Left ventricle myocardium superior (tissue), 1 donor: ENCODE results near the gene ZMYM3. TPM values are rescaled to one million over a fixed set of nuclear protein-coding genes. Genes with fewer than 3 reads are reported as not detected.

Experiments
- ATAC-seq: fragments of 200-7000 bp; cut with Tn5 transposase; one replicate; pipeline ENCODE4 v1.9.1; 2020; ENCODE audit warnings: mild to moderate bottlenecking, moderate library complexity
- DNase-seq: peaks from one replicate; pipeline ENCODE4 v3.0.0-alpha.2; 2020
- intact Hi-C: fragments of 100-400 bp; cut with micrococcal nuclease; formaldehyde crosslinking; loops from one replicate; pipeline ENCODE4 v1.11.0; 2022
- total RNA-seq: library from RNA; stranded (reverse); fragmentation: NEBNext Ultra II Directional; extraction: Animal tissue kit (Norgen Biotek cat#: 25700); gene quantifications from one replicate; pipeline ENCODE4 v1.2.1, GENCODE V29; 2021
- donor health status: DM: no; HTN: yes; CAD: no; lungs with severe emphysema.

ZMYM3 gene
- total RNA-seq, 1 donor from 2014 or later, result 16.3 TPM

GRCh38 chrX:71256856-71257255 lies 2.9 kb upstream of the ZMYM3 start:
- DNase-seq, result no peak
- intact Hi-C loops, result no loop called here
- no peak for ATAC-seq

GRCh38 chrX:71256051-71256450 lies 2.1 kb upstream of the ZMYM3 start:
- no peak for ATAC-seq
- intact Hi-C loops, result no loop called here
- no peak for DNase-seq

GRCh38 chrX:71253253-71254091 lies 468 bp downstream of the ZMYM3 start:
- intact Hi-C loops, result loop anchor here (5.0 kb wide), 1 partner anchor 114 kb away; the partner anchor contains the start of gene TAF1
- DNase-seq (peak; percentile 57), ATAC-seq (no peak)

- intact Hi-C loops, result loop anchor here (5.0 kb wide), 1 partner anchor 115 kb away; the partner anchor contains the start of gene TAF1
- DNase-seq (no peak), ATAC-seq (no peak)
Observed at GRCh38 chrX:71252221-71252620, 1.7 kb downstream of the ZMYM3 start.

GRCh38 chrX:71251466-71251973 lies 2.4 kb downstream of the ZMYM3 start:
- DNase-seq (no peak), ATAC-seq (no peak)
- intact Hi-C loops, result loop anchor here (5.0 kb wide), 1 partner anchor 116 kb away; the partner anchor contains the start of gene TAF1

- DNase-seq (no peak), ATAC-seq (no peak)
- intact Hi-C loops, result loop anchor here (5.0 kb wide), 1 partner anchor 116 kb away; the partner anchor contains the start of gene TAF1
Observed at GRCh38 chrX:71250841-71251240, 3.1 kb downstream of the ZMYM3 start.

- DNase-seq (no peak), ATAC-seq (no peak)
- intact Hi-C loops, result no loop called here
Observed at GRCh38 chrX:71245159-71245558, 8.8 kb downstream of the ZMYM3 start.

GRCh38 chrX:71244359-71245128 lies 9.4 kb downstream of the ZMYM3 start:
- intact Hi-C loops, result no loop called here
- ATAC-seq (no peak), DNase-seq (no peak)

- ATAC-seq, result no peak
- intact Hi-C loops, result no loop called here
- DNase-seq, result no peak
Observed at GRCh38 chrX:71241301-71241700, 12.6 kb downstream of the ZMYM3 start.

- intact Hi-C loops, result no loop called here
Observed at GRCh38 chrX:71239781-71240180, 14.2 kb downstream of the ZMYM3 start.

GRCh38 chrX:71236836-71237235 lies 17.1 kb downstream of the ZMYM3 start:
- intact Hi-C loops, result no loop called here
- DNase-seq (no peak), ATAC-seq (no peak)

More at GRCh38 chrX:71239781-71240180, 14.2 kb downstream of the ZMYM3 start:
- no peak for ATAC-seq
- DNase-seq, result no peak

GRCh38 chrX:71235482-71235881 lies 18.5 kb downstream of the ZMYM3 start:
- intact Hi-C loops, result no loop called here
- DNase-seq (no peak), ATAC-seq (no peak)

- DNase-seq, result no peak
- no peak for ATAC-seq
Observed at GRCh38 chrX:71228063-71228642, 25.8 kb downstream of the ZMYM3 start.

GRCh38 chrX:71227370-71228062 lies 26.4 kb downstream of the ZMYM3 start:
- ATAC-seq (no peak), DNase-seq (no peak)
- intact Hi-C loops, result no loop called here

More at GRCh38 chrX:71228063-71228642, 25.8 kb downstream of the ZMYM3 start:
- intact Hi-C loops, result no loop called here

- ATAC-seq (no peak), DNase-seq (no peak)
- intact Hi-C loops, result no loop called here
Observed at GRCh38 chrX:71225676-71226075, 28.3 kb downstream of the ZMYM3 start.

- DNase-seq (no peak), ATAC-seq (no peak)
- intact Hi-C loops, result no loop called here
Observed at GRCh38 chrX:71225009-71225408, 28.9 kb downstream of the ZMYM3 start.

GRCh38 chrX:71224098-71224708 lies 29.7 kb downstream of the ZMYM3 start:
- DNase-seq (no peak), ATAC-seq (no peak)
- intact Hi-C loops, result no loop called here

- no peak for DNase-seq
- intact Hi-C loops, result no loop called here
- ATAC-seq, result no peak
Observed at GRCh38 chrX:71222929-71223328, 31.0 kb downstream of the ZMYM3 start, which contains the start of gene GJB1. Gene GJB1, plus strand, starts transcription at chrX:71223224. Its CDS starts 484 bp downstream, at chrX:71223708.
